Left ventricle myocardium inferior (tissue), 1 donor: ENCODE results near the gene GHRHR. TPM values are rescaled to one million over a fixed set of nuclear protein-coding genes. Genes with fewer than 3 reads are reported as not detected.
A peak's percentile ranks its signal among the peaks of the same experiment; 100 is the strongest.

ENCODE experiments used
- DNase-seq: peaks from one replicate; pipeline ENCODE4 v3.0.0-alpha.2; 2020
- H3K27ac ChIP-seq: fragments of 200-600 bp; replicated peaks from 2 replicates; pipeline ENCODE4 v1.8.0; 2021
- H3K27me3 ChIP-seq: fragments of 200-600 bp; 2 replicates; pipeline ENCODE4 v1.8.0; 2021; ENCODE audit warnings: low read depth
- H3K36me3 ChIP-seq: fragments of 200-600 bp; 2 replicates; pipeline ENCODE4 v1.8.0; 2021
- H3K4me1 ChIP-seq: fragments of 200-600 bp; 2 replicates; pipeline ENCODE4 v1.8.0; 2021
- H3K4me3 ChIP-seq: fragments of 200-600 bp; 2 replicates; pipeline ENCODE4 v1.8.0; 2021; ENCODE audit warnings: mild to moderate bottlenecking, moderate library complexity
- H3K9me3 ChIP-seq: fragments of 200-600 bp; replicated peaks from 2 replicates; pipeline ENCODE4 v1.8.0; 2021
- intact Hi-C: fragments of 100-400 bp; cut with micrococcal nuclease; formaldehyde crosslinking; loops from one replicate; pipeline ENCODE4 v1.11.0; 2022
- total RNA-seq: library from RNA; stranded (reverse); fragmentation: NEBNext Ultra II Directional; extraction: Animal tissue kit (Norgen Biotek cat#: 25700); gene quantifications from one replicate; pipeline ENCODE4 v1.2.1, GENCODE V29; 2021
- TF ChIP-seq, protein P1 (sequence below): fragments of 200-600 bp; IDR thresholded peaks from 2 replicates; pipeline ENCODE4 v1.8.0; 2021; ENCODE audit warnings: antibody characterized with exemption, mild to moderate bottlenecking, borderline replicate concordance
- donor health status: DM: no; HTN: yes; CAD: no; lungs with severe emphysema.

The GHRHR gene
- total RNA-seq, 1 donor from 2014 or later: not detected

DNA sequence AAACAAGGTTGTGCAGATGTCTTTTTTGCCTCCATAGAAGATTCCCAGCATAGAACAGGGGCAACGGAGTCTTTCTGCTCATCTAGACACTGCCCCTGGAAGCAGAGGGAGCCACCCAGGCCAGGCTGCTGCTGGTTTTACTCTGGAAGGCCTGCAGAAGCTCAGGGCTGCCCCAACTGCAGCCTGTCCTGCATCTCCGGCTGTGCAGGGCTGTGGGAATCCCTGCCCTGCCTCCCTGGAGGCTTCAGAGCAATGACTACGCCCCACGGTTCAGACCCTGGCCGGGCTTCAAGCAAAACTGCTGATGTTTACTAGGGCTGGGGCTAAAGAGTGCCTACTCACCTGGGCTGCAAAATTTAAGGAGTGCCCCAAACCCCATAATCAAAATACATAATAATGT is 43.9 kb downstream of the GHRHR start:
- Histone ChIP-seq H3K4me1 (no peaks in the 10 kb centered on the region), H3K27me3 (peaks cover 56% of the 10 kb centered on the region), H3K4me3 (no peak overlapping the region), H3K36me3 (no peaks in the 10 kb centered on the region), H3K27ac (peak overlapping the region; percentile 51), H3K9me3 (peaks cover 25% of the 10 kb centered on the region)
- TF ChIP-seq, protein P1, sequence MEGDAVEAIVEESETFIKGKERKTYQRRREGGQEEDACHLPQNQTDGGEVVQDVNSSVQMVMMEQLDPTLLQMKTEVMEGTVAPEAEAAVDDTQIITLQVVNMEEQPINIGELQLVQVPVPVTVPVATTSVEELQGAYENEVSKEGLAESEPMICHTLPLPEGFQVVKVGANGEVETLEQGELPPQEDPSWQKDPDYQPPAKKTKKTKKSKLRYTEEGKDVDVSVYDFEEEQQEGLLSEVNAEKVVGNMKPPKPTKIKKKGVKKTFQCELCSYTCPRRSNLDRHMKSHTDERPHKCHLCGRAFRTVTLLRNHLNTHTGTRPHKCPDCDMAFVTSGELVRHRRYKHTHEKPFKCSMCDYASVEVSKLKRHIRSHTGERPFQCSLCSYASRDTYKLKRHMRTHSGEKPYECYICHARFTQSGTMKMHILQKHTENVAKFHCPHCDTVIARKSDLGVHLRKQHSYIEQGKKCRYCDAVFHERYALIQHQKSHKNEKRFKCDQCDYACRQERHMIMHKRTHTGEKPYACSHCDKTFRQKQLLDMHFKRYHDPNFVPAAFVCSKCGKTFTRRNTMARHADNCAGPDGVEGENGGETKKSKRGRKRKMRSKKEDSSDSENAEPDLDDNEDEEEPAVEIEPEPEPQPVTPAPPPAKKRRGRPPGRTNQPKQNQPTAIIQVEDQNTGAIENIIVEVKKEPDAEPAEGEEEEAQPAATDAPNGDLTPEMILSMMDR: no peak
- intact Hi-C loops: no loop called here
- no peak for DNase-seq

- intact Hi-C loops: no loop called here
- DNase-seq: no peak
- Histone ChIP-seq H3K36me3 (no peaks in the 10 kb centered on the region), H3K4me1 (peaks cover 9% of the 10 kb centered on the region), H3K4me3 (no peak overlapping the region), H3K27me3 (peaks cover 44% of the 10 kb centered on the region), H3K9me3 (peaks cover 8% of the 10 kb centered on the region), H3K27ac (no peak overlapping the region)
- TF ChIP-seq, protein P1: no peak
These were observed 51.1 kb downstream of the GHRHR start for GRCh38 chr7:31014826-31015225.

DNA sequence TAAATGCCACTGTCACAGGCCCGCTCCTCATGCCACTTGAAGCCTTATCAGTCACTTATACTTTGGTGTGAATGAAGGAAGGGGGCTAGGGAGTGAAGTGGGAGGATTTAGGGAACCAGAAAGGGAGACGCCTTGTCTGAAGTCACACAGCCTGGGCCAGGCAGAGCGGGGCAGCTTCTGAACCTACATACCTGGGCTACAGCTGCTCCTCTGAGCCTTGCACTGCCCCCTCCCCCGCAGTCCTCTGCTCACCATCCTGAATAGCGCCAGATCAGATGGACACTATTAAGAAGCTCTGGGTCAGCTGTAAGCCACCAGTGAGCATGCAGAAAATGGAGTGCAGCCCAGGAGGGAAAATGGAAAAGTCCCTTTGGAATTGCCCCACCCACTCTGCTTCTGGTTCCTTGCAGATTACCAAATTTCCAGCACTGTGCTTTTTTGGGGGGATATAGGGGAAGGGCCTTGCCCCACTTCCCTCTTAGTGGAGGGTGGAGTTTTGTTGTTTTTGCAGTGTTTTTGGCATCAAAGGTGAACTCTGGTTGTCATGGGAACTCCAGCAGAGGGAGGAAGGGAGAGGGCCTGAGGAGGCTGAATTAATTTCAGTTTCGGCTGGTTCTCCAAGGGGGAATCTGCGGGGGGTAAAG is 53.4 kb downstream of the GHRHR start:
- H3K9me3 ChIP-seq: no peaks in the 10 kb centered on the region
- TF ChIP-seq, protein P1: no peak
- H3K36me3 ChIP-seq: no peaks in the 10 kb centered on the region
- no peak overlapping the region for H3K27ac ChIP-seq
- DNase-seq: no peak
- H3K27me3 ChIP-seq: peaks cover 36% of the 10 kb centered on the region
- intact Hi-C loops: no loop called here
- H3K4me1 ChIP-seq: peaks cover 9% of the 10 kb centered on the region
- no peak overlapping the region for H3K4me3 ChIP-seq

GRCh38 chr7:31017721-31018120 is 54.0 kb downstream of the GHRHR start:
- DNase-seq: no peak
- Histone ChIP-seq H3K4me1 (peaks cover 9% of the 10 kb centered on the region), H3K36me3 (no peaks in the 10 kb centered on the region), H3K9me3 (no peaks in the 10 kb centered on the region), H3K27me3 (peaks cover 35% of the 10 kb centered on the region), H3K27ac (no peak overlapping the region), H3K4me3 (no peak overlapping the region)
- intact Hi-C loops: no loop called here
- TF ChIP-seq, protein P1: no peak

DNA sequence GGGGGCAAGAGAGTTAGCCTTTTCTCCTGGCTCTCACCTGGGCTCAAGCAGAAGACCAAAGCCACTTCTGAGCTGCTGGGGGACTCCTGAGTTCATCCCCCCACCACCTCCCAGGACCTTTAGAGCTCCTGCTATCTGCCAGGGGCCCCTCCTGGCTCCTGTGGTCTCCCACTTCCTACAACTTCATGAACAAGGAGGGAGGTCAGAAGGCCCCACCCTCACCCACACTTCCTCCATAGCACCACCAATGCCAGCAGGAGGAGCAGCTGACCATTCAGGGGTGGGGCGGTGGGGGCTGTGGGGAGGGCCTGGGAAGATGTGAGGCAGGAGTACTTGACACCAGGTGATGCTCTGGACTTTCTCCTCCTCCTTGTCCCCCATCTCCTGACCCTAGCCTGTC is 55.8 kb downstream of the GHRHR start:
- TF ChIP-seq, protein P1: no peak
- Histone ChIP-seq H3K27me3 (peaks cover 18% of the 10 kb centered on the region), H3K27ac (no peak overlapping the region), H3K4me1 (peaks cover 9% of the 10 kb centered on the region), H3K9me3 (no peaks in the 10 kb centered on the region), H3K36me3 (no peaks in the 10 kb centered on the region), H3K4me3 (no peak overlapping the region)
- no peak for DNase-seq
- intact Hi-C loops: no loop called here
